Thyroid gland (tissue), 4 donors: ENCODE data around the gene PDCD2L. TPM values are rescaled to one million over a fixed set of nuclear protein-coding genes. Genes with fewer than 3 reads are reported as not detected.
"Not testable (repeated sequence)": the region's sequence is repeated elsewhere in the genome, so short reads cannot be mapped to it uniquely, and the experiment has no call there.

ENCODE experiments used
- DNase-seq, 2 donors: peaks; one replicate each; pipeline ENCODE4 v3.0.0-alpha.2; 2019
- H3K27ac ChIP-seq, 3 donors: fragments of 200-600 bp; sonication (generic); 1 replicate in 2 of 3; 2 replicates in 1 of 3; pipeline ENCODE4 v1.5.1; 2016 to 2019; ENCODE audit warnings: mild to moderate bottlenecking in 1 of 3, moderate library complexity in 1 of 3
- H3K27me3 ChIP-seq: fragments of 200-600 bp; sonication (generic); one replicate; pipeline ENCODE4 v1.5.1; 2019
- H3K36me3 ChIP-seq, 2 donors: fragments of 200-600 bp; sonication (generic); one replicate each; pipeline ENCODE4 v1.5.1; 2016 to 2019
- H3K4me1 ChIP-seq, 2 donors: fragments of 200-600 bp; sonication (generic); one replicate each; pipeline ENCODE4 v1.5.1; 2017 to 2019
- H3K4me3 ChIP-seq, 3 donors: fragments of 200-600 bp; sonication (generic); replicated peaks in 1 of 3; 1 replicate in 2 of 3; 2 replicates in 1 of 3; pipeline ENCODE4 v1.5.1; 2016; ENCODE audit warnings: mild to moderate bottlenecking in 1 of 3
- H3K9me3 ChIP-seq: fragments of 200-600 bp; sonication (generic); one replicate; pipeline ENCODE4 v1.5.1; 2017
- CTCF ChIP-seq, 6 experiments: fragments of 200-600 bp in 3 of 6; fragments of 450-650 bp in 3 of 6; sonication (generic) in 3 of 6; IDR thresholded peaks; one replicate each; pipeline ENCODE4 v1.5.1; 2016 to 2019; ENCODE audit warnings: antibody characterized with exemption in 6 of 6, mild to moderate bottlenecking in 2 of 6, inconsistent platforms in 1 of 6, moderate library complexity in 1 of 6
- POLR2A ChIP-seq, 2 donors: fragments of 450-650 bp; IDR thresholded peaks; one replicate each; pipeline ENCODE4 v1.6.1; 2017; ENCODE audit warnings: antibody characterized with exemption in 2 of 2, mild to moderate bottlenecking in 2 of 2, moderate library complexity in 1 of 2
- WGBS, 2 donors: methylation state at CpG; one replicate each; pipeline ENCODE4 v1.1.5; 2017; 5-methylcytosine and 5-hydroxymethylcytosine counted together
- intact Hi-C: fragments of 100-400 bp; cut with DNase I; formaldehyde crosslinking; loops from one replicate; pipeline ENCODE4 v1.15.1; 2023
- total RNA-seq, 4 donors: library from RNA; depleted of rRNA; stranded (reverse); fragments of >200 nt; gene quantifications; one replicate each; pipeline ENCODE4 v1.2.3, GENCODE V29; 2016

The PDCD2L gene
- total RNA-seq, 4 donors from 2014 or later, result 7.9 to 15.9 (median 11.8) TPM

GRCh38 chr19:34366738-34367623, 37.2 kb upstream of the PDCD2L start:
- Histone ChIP-seq H3K4me3 (peak overlapping the region in 1 of 3 donors; percentile 99), H3K27me3 (no peaks in the 10 kb centered on the region), H3K4me1 (peaks cover 13% of the 10 kb centered on the region in 2 donors), H3K36me3 (peaks cover 33% of the 10 kb centered on the region in 2 donors), H3K9me3 (no peaks in the 10 kb centered on the region), H3K27ac (no peak overlapping the region)
- 91% methylated on average over 4 to 10 of the region's 10 CpGs for WGBS, 2 donors
- intact Hi-C loops, result no loop called here
- TF ChIP-seq POLR2A (IDR thresholded peaks at IDR 0.05) (no peak), CTCF (IDR thresholded peaks at IDR 0.05) (no peak)
- DNase-seq, result no peak

- Histone ChIP-seq H3K9me3 (no peaks in the 10 kb centered on the region), H3K36me3 (peaks cover 33 to 38% of the 10 kb centered on the region in 2 donors), H3K27me3 (no peaks in the 10 kb centered on the region), H3K27ac (no peak overlapping the region), H3K4me1 (peaks cover 13% of the 10 kb centered on the region in 2 donors), H3K4me3 (no peak overlapping the region)
- intact Hi-C loops, result no loop called here
- DNase-seq, result no peak
- WGBS, 2 donors, result 91 to 92% methylated on average over 4 to 8 of the region's 8 CpGs
- TF ChIP-seq POLR2A (IDR thresholded peaks at IDR 0.05) (no peak), CTCF (IDR thresholded peaks at IDR 0.05) (no peak)
These were observed 36.6 kb upstream of the PDCD2L start for GRCh38 chr19:34367624-34367957.

- peaks cover 33 to 43% of the 10 kb centered on the region in 2 donors for H3K36me3 ChIP-seq
- H3K9me3 ChIP-seq, result no peaks in the 10 kb centered on the region
- no peak for DNase-seq
- 80% methylated on average over 1 to 9 of the region's 10 CpGs for WGBS, 2 donors
- no peak overlapping the region for H3K27ac ChIP-seq
- intact Hi-C loops, result no loop called here
- peaks cover 13% of the 10 kb centered on the region in 2 donors for H3K4me1 ChIP-seq
- H3K27me3 ChIP-seq, result no peaks in the 10 kb centered on the region
- TF ChIP-seq CTCF (IDR thresholded peaks at IDR 0.05), result no peak
- no peak for TF ChIP-seq POLR2A (IDR thresholded peaks at IDR 0.05)
- no peak overlapping the region for H3K4me3 ChIP-seq
These were observed 35.9 kb upstream of the PDCD2L start for GRCh38 chr19:34368338-34368737.

GRCh38 chr19:34369166-34369565, 35.0 kb upstream of the PDCD2L start:
- H3K9me3 ChIP-seq, H3K27me3 ChIP-seq, H3K27ac ChIP-seq, H3K4me3 ChIP-seq, intact Hi-C loops, DNase-seq: not testable (repeated sequence)
- Histone ChIP-seq H3K4me1 (peaks cover 13% of the 10 kb centered on the region in 2 donors), H3K36me3 (peaks cover 33 to 43% of the 10 kb centered on the region in 2 donors)
- WGBS, 2 donors, result 96 to 97% methylated on average over 10 of the region's 10 CpGs

- no peak for DNase-seq
- intact Hi-C loops, result no loop called here
- Histone ChIP-seq H3K4me3 (no peak overlapping the region), H3K9me3 (no peaks in the 10 kb centered on the region), H3K36me3 (peaks cover 33 to 48% of the 10 kb centered on the region in 2 donors), H3K27me3 (no peaks in the 10 kb centered on the region), H3K27ac (no peak overlapping the region), H3K4me1 (peaks cover 9 to 13% of the 10 kb centered on the region in 2 donors)
- 99 to 100% methylated on average over 3 to 4 of the region's 8 CpGs for WGBS, 2 donors
- TF ChIP-seq CTCF (IDR thresholded peaks at IDR 0.05), result no peak
- TF ChIP-seq POLR2A (IDR thresholded peaks at IDR 0.05), result no peak
These were observed 34.1 kb upstream of the PDCD2L start for GRCh38 chr19:34370117-34370516.
